ENCODE measurements around the gene PIANP. TPM values are rescaled to one million over a fixed set of nuclear protein-coding genes. Genes with fewer than 3 reads are reported as not detected.

PIANP gene
- total RNA-seq, 4 donors from 2014 or later, result 0.21 to 0.39 TPM; not detected in 2

- no peak overlapping the region for H3K27ac ChIP-seq
- H3K27me3 ChIP-seq, result peaks cover 5 to 48% of the 10 kb centered on the region in 2 donors
- H3K9me3 ChIP-seq, result no peaks in the 10 kb centered on the region
- TF ChIP-seq EP300 (IDR thresholded peaks at IDR 0.05), result no peak
- TF ChIP-seq, protein P1, sequence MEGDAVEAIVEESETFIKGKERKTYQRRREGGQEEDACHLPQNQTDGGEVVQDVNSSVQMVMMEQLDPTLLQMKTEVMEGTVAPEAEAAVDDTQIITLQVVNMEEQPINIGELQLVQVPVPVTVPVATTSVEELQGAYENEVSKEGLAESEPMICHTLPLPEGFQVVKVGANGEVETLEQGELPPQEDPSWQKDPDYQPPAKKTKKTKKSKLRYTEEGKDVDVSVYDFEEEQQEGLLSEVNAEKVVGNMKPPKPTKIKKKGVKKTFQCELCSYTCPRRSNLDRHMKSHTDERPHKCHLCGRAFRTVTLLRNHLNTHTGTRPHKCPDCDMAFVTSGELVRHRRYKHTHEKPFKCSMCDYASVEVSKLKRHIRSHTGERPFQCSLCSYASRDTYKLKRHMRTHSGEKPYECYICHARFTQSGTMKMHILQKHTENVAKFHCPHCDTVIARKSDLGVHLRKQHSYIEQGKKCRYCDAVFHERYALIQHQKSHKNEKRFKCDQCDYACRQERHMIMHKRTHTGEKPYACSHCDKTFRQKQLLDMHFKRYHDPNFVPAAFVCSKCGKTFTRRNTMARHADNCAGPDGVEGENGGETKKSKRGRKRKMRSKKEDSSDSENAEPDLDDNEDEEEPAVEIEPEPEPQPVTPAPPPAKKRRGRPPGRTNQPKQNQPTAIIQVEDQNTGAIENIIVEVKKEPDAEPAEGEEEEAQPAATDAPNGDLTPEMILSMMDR (IDR thresholded peaks at IDR 0.05), result no peak
- TF ChIP-seq POLR2A (IDR thresholded peaks at IDR 0.05), result no peak
- H3K36me3 ChIP-seq, result no peaks in the 10 kb centered on the region
- H3K4me1 ChIP-seq, result peaks cover 0 to 17% (median 14%) of the 10 kb centered on the region in 4 donors
- 79 to 81% methylated on average over 17 of the region's 17 CpGs for WGBS, 2 donors
- no peak for DNase-seq (ENCODE audit: low spot score in 2 of 2)
- H3K4me3 ChIP-seq, result no peak overlapping the region
Measured at GRCh38 chr12:6696690-6697583, 3.7 kb downstream of the PIANP start.

DNA sequence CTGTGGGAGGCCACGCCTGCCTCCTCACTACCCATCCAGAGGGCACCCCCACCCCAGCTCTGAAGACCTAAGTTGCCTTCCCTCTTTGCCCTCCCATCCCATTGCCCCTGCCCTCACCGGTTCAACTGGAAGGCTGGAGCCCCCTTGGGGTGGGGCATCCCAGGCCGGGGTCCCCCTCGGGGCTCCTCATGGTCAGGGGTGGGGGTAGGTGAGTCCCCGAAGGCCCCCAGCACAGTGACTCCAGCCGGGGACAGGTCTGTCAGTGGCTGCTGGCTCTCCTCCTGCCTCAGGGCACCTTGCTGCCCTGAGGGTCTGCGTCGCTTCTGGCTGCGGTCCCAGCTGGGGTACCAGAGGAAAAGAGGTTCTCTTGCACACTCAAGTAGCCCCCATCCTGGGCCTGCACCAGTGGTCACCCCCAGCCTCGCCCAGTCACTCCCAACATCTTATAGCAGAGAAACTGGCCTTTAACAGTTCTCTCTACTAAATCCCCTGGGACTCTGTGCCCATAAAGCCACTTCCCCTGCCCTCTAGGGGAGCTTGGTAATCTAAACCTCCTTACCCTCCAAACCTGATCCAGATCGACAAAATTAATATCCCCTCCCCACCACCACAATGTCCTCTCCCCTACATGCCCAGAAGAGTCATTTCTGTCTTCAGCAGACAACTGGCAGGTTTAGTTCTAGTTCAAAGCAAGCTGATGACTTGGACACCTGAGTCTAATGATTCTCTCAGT, 5.1 kb downstream of the PIANP start:
- TF ChIP-seq POLR2A (IDR thresholded peaks at IDR 0.05), result no peak
- TF ChIP-seq EP300 (IDR thresholded peaks at IDR 0.05), result no peak
- TF ChIP-seq, protein P1 (IDR thresholded peaks at IDR 0.05), result no peak
- H3K4me1 ChIP-seq, result peaks cover 0 to 23% (median 11%) of the 10 kb centered on the region in 4 donors
- DNase-seq (ENCODE audit: low spot score in 2 of 2), result no peak
- 69 to 74% methylated on average over 10 to 11 of the region's 11 CpGs for WGBS, 2 donors
- H3K27me3 ChIP-seq, result peaks cover 0 to 35% of the 10 kb centered on the region in 2 donors
- no peak overlapping the region for H3K27ac ChIP-seq
- no peaks in the 10 kb centered on the region for H3K36me3 ChIP-seq
- H3K9me3 ChIP-seq, result no peaks in the 10 kb centered on the region
- no peak overlapping the region for H3K4me3 ChIP-seq

GRCh38 chr12:6694701-6695100, 5.9 kb downstream of the PIANP start:
- TF ChIP-seq EP300 (IDR thresholded peaks at IDR 0.05) (no peak), POLR2A (IDR thresholded peaks at IDR 0.05) (no peak)
- TF ChIP-seq, protein P1 (IDR thresholded peaks at IDR 0.05), result no peak
- WGBS, 2 donors, result 83% methylated on average over 9 of the region's 9 CpGs
- Histone ChIP-seq H3K27ac (no peak overlapping the region), H3K4me3 (no peak overlapping the region), H3K4me1 (peaks cover 0 to 22% (median 9%) of the 10 kb centered on the region in 4 donors), H3K27me3 (peaks cover 0 to 28% of the 10 kb centered on the region in 2 donors), H3K9me3 (no peaks in the 10 kb centered on the region), H3K36me3 (no peaks in the 10 kb centered on the region)
- no peak for DNase-seq (ENCODE audit: low spot score in 2 of 2)

DNA sequence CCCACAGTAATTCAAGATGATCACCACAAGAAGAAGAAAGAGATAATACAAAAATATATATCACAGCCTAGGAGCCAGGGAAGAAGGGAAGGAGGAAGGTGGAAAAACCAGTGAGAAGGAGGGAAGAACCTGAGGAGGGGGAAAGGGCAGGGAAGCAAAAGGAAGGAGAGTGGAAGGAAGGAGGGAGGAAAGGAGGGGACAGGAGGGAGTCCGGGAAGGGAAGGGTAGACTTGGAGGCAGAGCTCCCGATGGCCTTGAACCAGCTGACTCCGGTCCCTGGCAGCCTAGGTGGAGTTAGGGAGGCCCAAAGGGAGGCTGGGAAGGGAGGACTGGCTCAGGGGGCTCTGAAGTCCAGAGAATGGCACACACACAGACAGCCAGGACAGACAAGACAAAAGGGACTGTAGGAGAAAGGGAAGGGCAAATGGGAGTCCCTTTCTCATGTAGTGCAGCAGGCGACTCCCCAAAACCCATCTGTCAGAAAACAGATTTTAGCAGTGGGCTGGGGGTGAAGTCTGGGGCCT, 6.7 kb downstream of the PIANP start:
- H3K36me3 ChIP-seq, result no peaks in the 10 kb centered on the region
- H3K27me3 ChIP-seq, result peaks cover 0 to 20% of the 10 kb centered on the region in 2 donors
- no peak overlapping the region for H3K4me3 ChIP-seq
- H3K4me1 ChIP-seq, result peaks cover 0 to 20% (median 7%) of the 10 kb centered on the region in 4 donors
- WGBS, 2 donors, result 68 to 74% methylated on average over 4 of the region's 4 CpGs
- no peak overlapping the region for H3K27ac ChIP-seq
- DNase-seq (ENCODE audit: low spot score in 2 of 2), result no peak
- no peaks in the 10 kb centered on the region for H3K9me3 ChIP-seq
- TF ChIP-seq POLR2A (IDR thresholded peaks at IDR 0.05) (no peak), EP300 (IDR thresholded peaks at IDR 0.05) (no peak)
- TF ChIP-seq, protein P1 (IDR thresholded peaks at IDR 0.05), result no peak

All from tibial nerve (tissue), 4 donors.